Raji (cell line): Measurements from ENCODE around the gene POLR1A.

Source experiments
- POLR2A ChIP-seq: IDR thresholded peaks from 2 replicates; pipeline ENCODE4 v1.6.1; 2011; ENCODE audit warnings: low read depth, low read length, control low read depth; ENCODE audit not compliant: insufficient read depth

POLR1A gene

DNA sequence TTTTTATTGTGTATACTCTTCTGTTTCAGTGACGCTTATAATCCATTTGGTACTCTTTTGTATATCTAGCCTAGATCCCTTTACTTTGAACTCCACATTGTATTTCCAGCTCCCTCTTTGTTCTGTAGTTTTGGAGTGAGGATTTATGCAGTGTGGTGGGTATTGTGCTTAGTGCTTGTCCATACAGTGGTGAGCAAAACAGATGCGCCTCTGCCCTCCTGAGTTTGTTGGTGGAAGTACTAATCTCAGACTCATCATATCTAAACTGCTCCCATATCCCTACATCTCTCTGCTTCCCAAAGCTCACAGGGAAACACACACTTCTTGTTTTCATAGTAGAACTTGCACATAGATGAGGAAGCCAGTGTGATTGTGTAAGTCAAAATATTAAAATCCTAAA, 12.4 kb upstream of the POLR1A start:
- no peak for TF ChIP-seq POLR2A

DNA sequence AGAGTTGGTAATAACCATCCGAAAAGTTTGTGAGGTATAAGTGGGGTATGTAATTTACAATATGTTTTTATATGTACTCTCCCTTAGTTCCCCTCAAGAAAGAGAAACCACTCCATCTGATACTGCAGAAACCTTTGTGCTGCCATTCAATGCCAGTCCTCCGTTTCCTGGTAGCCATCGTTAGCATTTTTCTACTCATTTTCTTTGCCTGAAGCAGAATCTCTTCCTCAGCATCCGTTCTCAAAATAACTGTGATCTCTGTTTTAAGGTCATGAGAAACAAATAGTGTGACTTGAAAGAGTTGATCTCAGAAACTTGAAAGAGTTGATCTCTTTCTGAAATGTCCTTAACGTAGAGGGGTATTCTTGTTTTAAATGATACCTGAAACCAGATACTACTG, 1.3 kb upstream of the POLR1A start:
- TF ChIP-seq POLR2A, result no peak

DNA sequence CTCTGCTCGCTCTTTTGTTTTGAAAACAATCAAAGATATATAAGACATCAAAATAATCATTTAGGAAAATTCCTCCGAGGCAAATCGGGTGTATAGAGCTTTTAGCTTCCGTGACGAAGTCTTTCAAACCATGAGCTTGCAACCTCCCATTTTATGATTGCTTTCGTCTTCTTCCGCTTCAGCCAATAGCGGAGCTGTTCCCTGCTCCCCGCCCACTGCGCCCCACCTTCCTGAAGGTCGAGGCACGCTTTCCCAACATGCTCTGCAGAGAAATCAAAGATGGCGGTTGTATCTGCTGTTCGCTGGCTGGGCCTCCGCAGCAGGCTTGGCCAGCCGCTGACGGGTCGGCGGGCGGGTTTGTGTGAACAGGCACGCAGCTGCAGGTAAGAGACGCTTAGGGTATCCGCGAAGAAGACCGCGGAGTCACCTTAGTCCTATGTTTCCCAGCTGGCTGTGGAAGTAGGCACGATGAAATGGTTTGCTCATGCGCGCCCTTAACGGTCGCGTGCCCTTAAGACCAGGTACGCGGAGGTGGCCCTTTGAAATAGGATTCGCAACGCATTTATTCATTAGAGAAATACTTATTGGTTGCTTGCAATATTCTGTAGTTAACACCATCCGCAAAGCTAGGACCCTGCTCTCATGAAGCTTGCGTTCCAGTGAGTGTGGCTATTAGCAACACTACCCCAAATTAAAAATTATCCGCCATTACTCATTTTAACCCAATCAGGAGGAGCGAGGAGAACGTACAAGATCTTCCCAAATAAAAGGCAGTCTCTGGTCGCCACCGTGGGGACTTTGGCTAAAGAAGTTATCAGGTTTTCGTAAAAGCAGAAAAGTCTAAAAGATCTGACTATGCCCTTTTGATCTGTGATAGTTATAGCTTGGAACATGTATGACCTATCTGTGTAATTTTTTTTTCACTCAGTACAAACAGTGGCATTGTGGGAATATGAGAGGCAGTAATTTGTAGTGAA, 571 bp upstream of the POLR1A start, which contains the start of gene PTCD3:
Gene PTCD3, plus strand, starts transcription at position 267 of the 977 bp plus-strand sequence. Its CDS starts 13 bp downstream, at position 280.
- peak; percentile 90 for TF ChIP-seq POLR2A

DNA sequence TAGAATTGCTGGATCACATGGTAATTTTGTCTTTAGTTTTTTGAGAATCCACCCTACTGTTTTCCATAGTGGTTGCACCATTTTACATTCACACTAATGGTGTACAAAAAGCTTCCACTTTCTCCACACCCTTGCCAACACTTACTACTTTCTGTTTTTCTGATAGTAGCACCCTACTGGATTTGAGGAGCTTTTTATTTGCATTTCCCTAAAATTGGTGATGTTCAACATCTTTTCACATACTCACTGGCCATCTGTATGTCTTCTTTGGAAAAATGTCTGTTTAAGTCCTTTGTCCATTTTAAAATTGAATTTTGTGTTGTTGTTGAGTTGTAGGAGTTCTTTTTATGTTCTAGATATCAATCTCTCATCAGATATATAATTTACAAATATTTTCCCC, 3.5 kb downstream of the POLR1A start:
- TF ChIP-seq POLR2A, result no peak

DNA sequence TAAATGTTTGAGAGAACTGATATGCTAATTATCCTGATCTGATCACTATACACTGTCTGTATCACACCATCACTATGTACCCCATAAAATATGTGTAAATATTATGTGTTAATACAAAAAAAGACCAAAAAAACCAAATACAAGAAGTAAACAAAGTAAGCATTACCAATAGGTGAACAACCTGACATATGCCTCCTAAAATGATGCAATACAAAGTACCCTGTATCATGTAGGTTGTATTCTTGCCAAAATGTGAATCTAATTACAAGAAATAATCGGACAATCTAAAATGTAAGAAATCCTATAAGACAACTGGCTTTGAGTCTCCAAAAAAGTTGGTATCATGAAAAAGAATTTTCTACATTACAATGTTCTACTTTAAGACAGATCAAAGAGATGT, 7.8 kb downstream of the POLR1A start:
- TF ChIP-seq POLR2A, result no peak

DNA sequence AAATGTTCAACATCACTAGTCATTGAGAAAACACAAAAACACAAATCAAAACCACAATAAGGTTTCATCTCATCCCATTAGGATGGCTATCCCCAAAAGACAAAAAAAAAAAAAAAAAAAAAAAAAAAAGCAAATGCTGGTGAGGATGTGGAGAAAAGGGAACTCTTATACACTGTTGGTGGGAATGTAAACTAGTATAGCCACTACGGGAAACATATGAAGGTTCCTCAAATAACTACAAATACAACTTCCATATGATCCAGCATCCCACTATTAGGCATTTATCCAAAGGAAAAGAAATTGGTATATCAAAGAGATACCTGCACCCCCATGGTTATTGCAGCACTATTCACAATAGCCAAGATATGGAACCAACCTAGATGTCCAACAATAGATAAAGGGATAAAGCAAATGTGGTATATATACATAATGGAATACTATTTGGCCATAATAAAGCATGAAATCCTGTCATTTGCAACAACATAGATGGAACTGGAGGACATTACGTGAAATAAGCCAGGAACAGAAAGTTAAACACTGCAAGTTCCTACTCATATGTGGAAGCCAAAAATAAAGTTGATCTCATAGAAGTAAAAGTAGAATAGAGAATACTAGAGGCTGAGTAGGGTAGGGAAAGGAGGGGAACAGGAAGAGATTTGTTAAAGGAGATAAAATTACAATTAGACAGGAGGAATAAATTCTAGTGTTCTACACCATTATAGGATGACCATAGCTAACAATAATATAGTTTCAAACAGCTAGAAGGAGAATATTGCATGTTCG, 8.4 kb downstream of the POLR1A start:
- no peak for TF ChIP-seq POLR2A

DNA sequence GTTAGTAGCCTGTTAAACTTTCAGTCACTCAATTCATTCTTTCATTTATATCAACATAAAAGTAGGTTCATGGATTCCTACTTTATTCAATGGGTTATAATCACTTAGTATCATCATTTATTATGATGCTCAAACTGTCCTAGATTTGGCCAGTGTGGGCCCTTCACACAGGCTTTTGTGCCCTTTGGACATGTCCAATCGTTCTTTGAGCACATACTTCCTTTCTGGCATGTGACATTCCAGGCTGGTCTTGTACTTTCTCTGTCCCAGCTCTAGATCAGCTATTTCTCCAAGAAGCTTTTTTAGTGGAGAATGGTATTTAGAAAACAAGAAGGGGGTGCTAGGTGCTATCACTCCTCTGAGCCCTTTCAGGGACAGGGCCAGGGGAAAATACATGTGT, 11.5 kb downstream of the POLR1A start:
- no peak for TF ChIP-seq POLR2A

DNA sequence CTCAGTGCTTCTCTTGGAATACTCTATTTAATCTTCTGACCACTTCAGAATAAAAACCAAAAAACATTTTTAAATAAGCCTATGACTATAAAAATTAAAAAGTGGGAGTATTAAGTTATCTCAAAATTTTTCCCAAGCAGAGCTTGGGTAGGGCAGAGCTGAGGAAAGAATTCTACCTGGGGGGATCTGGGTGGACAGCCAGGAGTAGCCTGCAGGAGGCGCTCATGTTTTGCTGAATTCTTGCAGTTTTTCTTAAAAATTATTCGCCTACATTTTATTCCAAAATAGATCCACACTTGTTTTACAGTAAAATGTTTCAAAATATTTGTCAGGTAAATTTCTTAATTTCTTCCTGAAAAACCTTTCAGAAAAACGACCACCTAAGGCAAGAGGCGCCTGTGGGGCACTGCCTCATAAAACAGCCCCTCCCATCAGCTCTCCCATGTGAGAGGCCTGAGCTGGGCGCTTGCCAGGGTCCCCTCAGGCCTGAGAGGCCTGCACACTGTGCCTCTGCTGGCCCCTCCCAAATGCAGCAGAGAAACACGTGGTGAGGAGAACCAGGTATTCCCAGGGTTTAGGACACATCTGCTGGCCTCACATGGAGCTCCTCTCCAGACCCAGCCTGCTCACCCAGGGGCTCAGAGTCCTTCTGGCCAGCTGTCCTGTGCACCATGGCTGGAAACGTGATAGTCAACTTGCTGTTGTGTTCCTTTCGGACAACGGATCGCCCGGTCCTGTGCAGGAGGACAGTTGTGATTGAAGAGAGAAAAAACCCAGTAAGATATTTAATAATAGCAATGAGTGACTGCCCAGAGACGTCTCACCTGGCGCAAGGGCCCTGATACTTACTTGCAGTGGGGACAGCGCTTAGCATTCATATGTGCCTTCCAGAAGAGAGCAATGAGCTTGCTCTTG, 17.5 kb downstream of the POLR1A start:
- no peak for TF ChIP-seq POLR2A

DNA sequence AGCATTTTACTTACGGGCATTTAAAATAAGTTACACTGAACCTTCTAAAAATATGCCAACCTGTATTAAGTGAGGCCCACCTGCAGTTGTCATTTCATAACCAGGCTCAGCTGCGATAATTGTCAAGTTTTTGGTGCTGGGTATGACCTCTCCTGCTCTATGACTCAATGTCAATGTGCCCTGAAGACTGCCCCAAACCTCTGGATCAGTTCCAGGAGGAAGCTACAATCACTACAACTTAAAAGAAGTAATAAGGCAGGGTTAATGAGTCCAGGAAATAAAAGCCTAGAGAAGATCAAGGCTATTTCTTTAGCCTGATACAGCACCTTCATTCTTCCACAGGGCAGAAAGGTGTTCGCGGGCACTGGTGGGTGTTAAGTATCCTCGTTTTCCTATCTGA, 22.9 kb downstream of the POLR1A start:
- TF ChIP-seq POLR2A, result no peak

DNA sequence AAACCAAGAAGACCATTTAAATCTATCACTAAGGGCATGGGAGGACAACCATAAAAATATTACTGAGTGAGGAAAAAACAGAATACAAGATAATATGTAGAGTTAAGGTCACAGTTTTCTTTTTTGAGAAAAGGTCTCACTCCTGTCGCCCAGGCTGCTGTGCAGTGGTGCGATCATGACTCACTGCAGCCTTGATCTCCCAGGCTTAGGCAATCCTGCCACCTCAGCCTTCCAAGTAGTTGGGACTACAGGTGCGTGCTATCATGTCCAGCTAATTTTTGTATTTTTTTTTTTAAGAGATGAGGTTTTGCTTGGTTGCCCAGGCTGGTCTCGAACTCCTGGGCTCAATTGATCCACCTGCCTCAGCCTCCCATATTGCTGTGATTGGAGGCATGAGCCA, 24.0 kb downstream of the POLR1A start:
- no peak for TF ChIP-seq POLR2A

DNA sequence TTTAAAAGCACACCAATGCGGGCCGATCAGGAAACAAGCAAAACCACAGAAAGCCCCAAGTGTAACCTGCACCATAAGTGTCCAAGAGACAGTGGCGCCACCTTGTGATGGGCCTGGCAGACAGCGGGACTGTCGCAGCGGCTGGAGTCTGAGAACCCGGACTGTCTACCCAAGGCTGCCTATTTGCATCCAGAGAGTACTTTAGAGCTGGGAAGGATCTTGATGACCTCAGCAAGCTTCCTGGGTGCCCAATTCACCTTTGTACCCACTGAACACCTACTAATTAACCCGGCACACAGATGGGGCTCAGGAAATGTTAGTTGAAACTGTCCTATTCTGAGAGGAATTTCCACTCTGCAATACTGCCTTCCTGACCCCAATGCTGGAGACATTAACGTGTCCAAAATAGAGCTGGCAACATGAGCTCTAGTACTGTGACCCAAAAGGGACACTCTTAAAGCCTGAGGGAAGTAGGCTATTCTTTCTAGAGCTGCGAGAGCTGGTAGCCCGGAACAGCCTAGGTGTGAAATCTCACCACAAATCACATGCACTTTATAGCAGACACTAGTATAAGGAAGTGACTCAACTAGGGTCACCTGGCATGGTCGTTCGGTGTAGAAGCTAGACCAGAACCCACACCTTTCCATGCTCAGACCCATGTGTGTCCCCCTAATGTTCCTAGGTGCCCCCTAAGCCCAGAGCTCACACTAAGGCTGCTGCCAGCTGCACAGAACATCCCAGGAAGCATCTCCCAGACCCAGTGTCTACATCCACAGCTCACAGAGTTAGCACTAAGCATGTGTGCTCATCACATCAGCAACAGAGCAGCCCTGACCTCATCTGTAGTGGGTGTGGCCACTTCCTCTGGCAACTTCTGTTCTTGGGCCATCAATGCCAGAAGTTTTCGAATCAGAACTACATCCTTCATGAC, 25.4 kb downstream of the POLR1A start:
- TF ChIP-seq POLR2A, result no peak

DNA sequence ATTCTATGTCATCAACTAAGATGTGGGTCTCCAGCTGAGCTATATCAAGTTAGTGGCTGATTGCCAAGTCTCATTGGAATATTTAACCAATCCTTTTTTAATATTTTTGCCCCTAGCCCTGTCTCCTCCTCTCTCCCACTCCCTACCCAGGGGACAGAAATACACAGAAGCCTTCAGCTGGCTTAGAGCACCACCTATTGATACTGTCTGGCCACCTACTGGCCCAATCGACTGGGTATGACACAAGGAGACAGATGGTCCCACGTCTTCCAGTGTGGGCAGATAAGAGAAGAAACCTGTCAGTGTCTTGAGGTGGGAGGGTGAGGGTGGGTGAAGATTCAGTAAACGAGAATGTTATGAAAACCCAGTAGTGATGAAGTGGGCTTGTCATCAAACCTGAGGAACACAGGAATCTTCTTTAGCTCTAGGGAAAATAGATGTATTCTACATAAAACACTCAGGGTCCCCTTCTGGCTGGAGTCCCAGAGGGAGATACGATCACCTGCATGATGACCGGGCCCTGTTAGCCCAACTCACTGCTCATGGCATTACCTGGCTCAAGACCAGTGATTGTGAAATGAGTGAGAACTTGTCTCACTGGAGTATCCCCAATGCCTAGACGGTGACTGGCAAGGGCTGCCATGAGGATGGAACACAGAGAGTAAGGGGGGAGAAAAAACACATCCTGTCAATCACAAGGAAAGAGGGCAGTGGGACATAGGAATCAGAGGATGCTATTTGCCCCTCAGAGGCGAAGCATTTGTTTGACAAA, 26.7 kb downstream of the POLR1A start:
- TF ChIP-seq POLR2A, result no peak

DNA sequence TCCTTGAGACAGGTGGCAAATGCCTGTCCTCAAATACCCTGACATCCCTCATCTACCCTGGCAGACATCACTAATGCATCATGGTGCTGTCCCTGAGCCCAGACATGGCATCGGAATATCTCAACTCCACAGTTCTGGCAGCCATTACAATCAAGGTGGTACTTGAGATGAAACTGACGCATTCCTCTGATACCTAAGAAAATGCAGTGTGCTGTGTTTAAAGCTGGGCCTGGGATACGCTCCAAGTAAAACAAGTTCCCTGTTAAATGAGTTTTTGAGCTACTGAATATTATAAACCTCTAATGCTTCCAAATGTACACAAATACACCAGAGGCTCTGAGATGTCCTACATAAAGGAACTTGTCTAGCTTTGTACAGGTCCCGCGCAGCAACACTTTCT, 29.8 kb downstream of the POLR1A start:
- no peak for TF ChIP-seq POLR2A
